Gastrocnemius medialis (tissue), 4 donors: Measurements from ENCODE around the gene ZNF493.

Experiments
- POLR2A ChIP-seq, 2 donors: fragments of 450-650 bp; IDR thresholded peaks; one replicate each; pipeline ENCODE4 v1.6.1; 2017; ENCODE audit warnings: antibody characterized with exemption in 2 of 2, mild to moderate bottlenecking in 2 of 2, moderate library complexity in 2 of 2
- TF ChIP-seq, protein P1 (sequence below), 5 experiments: fragments of 450-650 bp in 3 of 5; fragments of 200-600 bp in 2 of 5; sonication (generic) in 2 of 5; IDR thresholded peaks in 4 of 5; conservative IDR thresholded peaks in 1 of 5; 1 replicate in 4 of 5; 2 replicates in 1 of 5; pipeline ENCODE4 v1.5.1; 2016 to 2019; ENCODE audit warnings: antibody characterized with exemption in 5 of 5, mild to moderate bottlenecking in 3 of 5, moderate library complexity in 3 of 5

DNA sequence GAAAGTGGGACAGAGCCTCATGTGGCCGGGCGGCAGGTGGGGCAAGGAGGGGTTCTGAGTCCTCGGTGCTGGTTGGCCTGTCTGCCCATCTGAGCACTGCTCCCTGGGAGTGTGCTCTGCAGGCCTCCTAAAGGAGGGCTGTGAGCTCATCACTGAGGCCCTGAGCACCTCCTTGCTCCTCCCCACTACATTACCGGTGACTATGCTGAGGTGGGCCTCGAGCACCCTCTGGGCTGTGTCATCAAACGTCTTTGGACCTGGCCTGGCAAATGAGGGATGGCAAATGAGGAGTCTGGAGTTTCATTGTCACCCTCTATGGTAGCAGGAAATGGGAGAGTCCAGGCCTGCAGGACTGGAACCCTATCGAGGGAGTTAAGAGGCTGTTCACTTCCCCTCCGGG lies 69.7 kb downstream of the ZNF493 start:
- TF ChIP-seq, protein P1, sequence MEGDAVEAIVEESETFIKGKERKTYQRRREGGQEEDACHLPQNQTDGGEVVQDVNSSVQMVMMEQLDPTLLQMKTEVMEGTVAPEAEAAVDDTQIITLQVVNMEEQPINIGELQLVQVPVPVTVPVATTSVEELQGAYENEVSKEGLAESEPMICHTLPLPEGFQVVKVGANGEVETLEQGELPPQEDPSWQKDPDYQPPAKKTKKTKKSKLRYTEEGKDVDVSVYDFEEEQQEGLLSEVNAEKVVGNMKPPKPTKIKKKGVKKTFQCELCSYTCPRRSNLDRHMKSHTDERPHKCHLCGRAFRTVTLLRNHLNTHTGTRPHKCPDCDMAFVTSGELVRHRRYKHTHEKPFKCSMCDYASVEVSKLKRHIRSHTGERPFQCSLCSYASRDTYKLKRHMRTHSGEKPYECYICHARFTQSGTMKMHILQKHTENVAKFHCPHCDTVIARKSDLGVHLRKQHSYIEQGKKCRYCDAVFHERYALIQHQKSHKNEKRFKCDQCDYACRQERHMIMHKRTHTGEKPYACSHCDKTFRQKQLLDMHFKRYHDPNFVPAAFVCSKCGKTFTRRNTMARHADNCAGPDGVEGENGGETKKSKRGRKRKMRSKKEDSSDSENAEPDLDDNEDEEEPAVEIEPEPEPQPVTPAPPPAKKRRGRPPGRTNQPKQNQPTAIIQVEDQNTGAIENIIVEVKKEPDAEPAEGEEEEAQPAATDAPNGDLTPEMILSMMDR (IDR thresholded peaks at IDR 0.05 in 4 of 5, conservative IDR thresholded peaks at IDR 0.05 in 1 of 5) = no peak
- no peak for TF ChIP-seq POLR2A (IDR thresholded peaks at IDR 0.05)
